Activated CD4-positive, alpha-beta T cell treated with anti-CD3 and anti-CD28 coated beads, Interleukin-2, Interleukin-4, amounts not matched to agents 100 ng/mL and 50 ng/mL, durations not matched to agents 16 hours and 8 hours (primary cell): ENCODE measurements around the gene NRAP.
"Not testable (repeated sequence)": the region's sequence is repeated elsewhere in the genome, so short reads cannot be mapped to it uniquely, and the experiment has no call there.

Experiments used
- DNase-seq: peaks from one replicate; pipeline ENCODE4 v3.0.0-alpha.2; 2020; ENCODE audit warnings: low spot score

Gene NRAP

GRCh38 chr10:113681533-113682470 is 18.0 kb upstream of the NRAP start:
- DNase-seq = peak; percentile 66

DNA sequence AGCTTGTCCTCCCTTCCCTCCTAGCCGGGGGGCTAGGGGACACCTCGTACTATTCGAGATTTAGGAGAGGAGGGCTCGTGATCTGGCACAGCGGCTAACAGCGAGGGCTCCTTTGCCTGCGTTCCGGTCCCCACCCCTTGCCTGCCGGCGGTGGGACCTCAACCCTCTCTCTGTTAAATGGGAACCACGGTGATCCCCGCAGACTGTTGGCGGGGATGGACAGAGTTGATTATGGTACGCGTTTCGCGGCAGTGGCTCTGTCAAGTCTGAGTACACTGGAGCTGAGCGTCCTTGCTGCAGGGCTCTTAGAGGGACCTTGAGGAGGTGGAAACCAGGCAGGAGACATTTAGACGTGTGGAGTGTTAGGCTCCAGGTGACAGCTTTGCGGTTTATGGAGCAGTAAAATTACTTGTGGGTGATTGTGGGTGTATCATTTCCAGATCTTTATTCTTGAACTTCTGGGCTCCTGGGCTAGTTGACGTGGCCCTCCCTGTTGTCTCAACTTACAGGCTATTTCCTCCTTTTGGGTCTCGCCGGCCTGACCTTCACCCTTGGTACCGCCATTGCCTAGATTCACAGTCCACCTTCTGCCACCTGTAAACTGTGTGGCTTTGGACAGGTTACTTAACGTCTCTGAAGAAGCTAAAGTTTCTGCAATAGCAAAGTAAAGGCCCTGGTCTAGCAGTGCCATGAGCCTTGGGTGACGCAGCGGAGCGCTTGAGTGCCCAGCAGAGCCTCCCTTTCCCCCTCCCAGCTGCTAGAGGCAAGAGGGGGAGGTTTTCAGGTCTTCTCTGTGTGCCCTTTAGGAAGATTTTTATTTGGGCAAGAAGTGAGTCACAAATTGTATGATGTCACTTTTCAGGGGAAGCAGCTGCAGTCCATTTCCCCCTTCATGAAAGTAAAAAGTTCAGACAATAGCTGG is 16.6 kb upstream of the NRAP start:
- DNase-seq = peak; percentile 11

DNA sequence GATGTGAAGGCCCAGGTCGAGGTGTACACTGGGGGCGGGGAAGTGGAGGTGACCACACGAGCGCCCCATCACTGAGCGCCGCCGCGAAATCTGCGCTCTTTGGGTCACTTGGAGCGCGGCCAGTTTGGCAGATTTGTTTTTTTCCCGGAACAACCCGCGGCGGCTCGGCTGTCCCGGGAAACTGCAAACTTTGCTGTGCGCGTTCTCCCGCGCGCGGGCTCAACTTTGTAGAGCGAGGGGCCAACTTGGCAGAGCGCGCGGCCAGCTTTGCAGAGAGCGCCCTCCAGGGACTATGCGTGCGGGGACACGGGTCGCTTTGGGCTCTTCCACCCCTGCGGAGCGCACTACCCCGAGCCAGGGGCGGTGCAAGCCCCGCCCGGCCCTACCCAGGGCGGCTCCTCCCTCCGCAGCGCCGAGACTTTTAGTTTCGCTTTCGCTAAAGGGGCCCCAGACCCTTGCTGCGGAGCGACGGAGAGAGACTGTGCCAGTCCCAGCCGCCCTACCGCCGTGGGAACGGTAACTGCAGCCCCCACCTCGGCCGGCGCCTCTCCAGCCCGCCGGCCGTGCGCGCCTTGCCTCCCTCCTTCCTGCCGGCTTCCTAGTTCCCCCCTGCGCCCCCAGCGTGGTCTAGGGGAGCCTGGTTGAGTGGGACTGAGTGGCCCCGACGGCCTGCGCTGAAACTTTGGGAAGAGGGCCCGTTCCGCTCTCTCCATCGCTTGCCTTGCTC is 15.8 kb upstream of the NRAP start, which contains the start of gene CASP7:
Gene CASP7, plus strand, starts transcription at position 450 of the 727 bp plus-strand sequence. CDS start 17,582 bp downstream, outside the sequence.
- DNase-seq = peak; percentile 76

DNA sequence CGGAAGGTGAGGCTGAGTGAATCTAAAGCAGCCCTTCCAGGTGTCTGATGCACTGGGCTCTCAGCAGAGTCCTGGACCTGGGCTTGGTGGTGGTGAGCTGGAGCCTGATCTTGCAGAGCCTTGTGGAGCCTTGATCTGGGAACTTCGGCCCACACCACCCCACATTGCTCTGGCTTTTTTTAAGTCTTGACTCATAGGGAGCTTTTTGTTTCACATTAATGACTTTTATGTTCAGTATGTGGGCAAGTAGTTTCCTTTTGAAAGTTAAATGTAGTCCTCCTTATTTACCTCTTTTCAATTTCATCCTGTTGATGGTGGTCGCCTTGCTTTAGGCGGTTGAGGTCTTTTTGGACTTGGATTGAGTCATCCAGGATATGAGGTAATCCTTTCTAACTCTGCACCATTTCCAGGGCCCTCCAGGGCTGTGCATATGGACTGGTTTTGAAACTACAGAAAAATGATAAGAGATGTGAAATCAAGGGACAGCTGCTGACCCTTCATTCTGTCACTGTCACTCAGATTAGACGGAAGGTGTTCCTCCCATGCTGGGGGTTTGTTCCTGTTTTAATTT is 2.9 kb upstream of the NRAP start:
- DNase-seq = peak; percentile 60

DNA sequence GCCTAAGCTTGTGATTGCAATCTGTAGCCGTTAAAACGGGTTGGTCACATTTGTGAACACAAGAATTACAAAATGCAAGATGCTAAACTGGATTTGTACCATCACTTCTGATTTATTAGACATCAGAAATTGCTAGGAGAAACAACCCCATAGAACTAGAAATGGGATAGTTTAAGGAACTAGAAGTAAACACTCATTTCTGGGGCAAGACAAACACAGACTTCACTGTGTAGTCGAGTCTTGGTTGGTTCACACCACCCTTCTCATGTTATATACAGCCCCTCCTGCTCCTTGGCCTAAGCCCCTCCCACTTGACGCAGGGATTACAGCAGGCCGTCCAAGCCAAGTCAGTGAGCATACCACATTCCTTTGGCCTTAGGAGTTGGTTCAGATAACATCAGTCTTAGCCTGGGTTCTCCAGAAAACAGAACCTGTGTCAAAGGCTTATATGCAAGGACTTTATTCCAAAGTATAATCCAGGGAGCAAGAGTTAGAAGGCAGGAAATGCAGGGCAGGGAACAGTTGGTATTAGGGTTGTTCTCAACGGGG is 2.0 kb upstream of the NRAP start:
- no peak for DNase-seq

- DNase-seq = no peak
These were observed 1.5 kb upstream of the NRAP start for GRCh38 chr10:113665352-113665751.

GRCh38 chr10:113663142-113663541 is 699 bp downstream of the NRAP start:
- no peak for DNase-seq

- DNase-seq = no peak
These were observed 2.5 kb downstream of the NRAP start for GRCh38 chr10:113661332-113661731.

DNA sequence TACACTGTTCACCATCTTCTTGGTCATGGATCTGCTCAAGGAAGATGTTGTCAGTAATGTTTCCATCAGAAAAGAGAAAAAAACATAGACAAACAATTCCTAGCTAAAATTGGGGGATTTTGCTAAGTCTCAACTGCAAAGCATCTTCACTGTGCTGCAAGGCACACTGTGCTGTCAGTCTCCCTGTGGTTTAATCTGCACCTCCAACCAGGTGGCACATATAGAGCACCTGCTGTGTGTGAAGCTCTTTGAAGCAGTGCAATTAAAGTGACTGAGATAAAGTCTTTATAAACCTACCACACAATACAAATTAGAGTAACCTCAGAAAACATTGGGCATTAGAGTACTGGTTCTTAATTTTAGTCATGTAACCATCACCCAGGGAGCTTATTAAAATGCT is 6.3 kb downstream of the NRAP start:
- no peak for DNase-seq

- DNase-seq = no peak
These were observed 6.9 kb downstream of the NRAP start for GRCh38 chr10:113656896-113657295.

DNA sequence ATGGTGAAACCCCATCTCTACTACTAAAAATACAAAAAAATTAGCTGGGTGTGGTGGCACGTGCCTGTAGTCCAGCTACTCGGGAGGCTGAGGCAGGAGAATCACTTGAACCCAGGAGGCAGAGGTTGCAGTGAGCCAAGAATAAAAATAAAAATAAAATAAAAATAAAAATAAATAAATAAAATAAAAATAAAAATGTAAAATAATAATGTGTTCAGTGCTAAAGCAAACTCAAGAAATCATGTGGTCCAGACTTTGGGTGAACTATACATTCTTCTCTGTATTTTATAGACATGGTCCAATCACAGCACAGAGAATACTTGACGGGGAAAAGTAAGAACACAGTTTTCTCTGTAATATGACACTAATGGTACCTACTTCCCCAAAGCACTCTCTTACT is 11.4 kb downstream of the NRAP start:
- not testable (repeated sequence) for DNase-seq

DNA sequence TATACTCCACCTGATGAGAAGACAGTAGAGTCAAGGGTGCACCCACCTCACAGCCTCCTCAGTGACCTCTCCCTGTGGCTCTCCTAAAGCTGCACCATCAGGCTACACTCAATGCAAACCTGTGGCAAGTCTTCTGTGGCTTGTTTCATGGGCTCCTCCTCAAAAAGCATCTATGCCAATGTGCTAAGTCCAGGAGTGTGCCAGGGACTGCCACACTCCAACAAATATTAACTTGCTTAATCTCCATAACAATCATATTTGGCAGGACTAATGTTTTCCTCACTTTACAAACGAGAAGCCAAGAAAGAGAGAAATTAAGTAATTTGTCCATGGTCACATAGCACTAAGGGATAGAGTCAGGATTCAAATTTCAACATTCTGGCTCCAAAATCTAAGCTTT is 11.9 kb downstream of the NRAP start:
- DNase-seq = no peak

- DNase-seq = no peak
These were observed 12.8 kb downstream of the NRAP start for GRCh38 chr10:113651021-113651420.

DNA sequence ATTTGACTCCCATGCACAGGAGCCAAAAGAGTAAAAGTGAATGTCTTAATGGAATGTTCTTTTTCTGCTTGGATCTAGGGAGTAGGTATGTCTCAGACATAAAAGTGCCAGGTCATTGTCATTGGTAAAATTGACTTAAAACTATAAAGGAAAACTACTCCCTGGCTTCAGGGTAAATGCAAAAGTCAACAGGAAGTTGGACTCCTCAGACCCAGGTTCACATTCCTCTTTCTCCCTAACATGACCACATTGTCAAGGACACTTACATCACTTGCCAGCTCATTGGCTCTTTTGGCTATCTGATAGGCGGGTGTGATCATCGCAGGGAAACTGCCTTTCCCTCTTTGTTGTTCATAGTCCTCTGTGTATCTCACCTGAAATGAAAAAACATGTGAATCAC is 13.7 kb downstream of the NRAP start:
- DNase-seq = no peak

DNA sequence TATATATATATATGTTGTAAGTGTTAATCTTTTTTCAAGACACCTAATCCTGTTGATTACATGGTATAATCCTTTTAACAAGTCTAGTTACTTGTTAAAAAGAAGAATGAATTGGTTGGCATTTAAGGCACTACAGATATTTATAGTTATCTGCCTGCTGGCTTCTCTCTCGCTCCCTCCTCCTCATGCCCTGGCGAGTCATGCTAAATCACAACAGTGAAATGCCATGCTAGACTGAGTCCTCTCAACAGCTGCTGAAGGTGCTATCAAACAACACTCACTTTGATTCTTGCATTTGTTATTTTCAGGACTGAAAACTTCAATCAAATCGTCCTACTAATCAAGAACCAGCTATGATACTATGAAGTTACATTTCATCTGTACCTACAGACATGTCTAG is 15.4 kb downstream of the NRAP start:
- no peak for DNase-seq

- no peak for DNase-seq
These were observed 16.0 kb downstream of the NRAP start for GRCh38 chr10:113647812-113648211.

DNA sequence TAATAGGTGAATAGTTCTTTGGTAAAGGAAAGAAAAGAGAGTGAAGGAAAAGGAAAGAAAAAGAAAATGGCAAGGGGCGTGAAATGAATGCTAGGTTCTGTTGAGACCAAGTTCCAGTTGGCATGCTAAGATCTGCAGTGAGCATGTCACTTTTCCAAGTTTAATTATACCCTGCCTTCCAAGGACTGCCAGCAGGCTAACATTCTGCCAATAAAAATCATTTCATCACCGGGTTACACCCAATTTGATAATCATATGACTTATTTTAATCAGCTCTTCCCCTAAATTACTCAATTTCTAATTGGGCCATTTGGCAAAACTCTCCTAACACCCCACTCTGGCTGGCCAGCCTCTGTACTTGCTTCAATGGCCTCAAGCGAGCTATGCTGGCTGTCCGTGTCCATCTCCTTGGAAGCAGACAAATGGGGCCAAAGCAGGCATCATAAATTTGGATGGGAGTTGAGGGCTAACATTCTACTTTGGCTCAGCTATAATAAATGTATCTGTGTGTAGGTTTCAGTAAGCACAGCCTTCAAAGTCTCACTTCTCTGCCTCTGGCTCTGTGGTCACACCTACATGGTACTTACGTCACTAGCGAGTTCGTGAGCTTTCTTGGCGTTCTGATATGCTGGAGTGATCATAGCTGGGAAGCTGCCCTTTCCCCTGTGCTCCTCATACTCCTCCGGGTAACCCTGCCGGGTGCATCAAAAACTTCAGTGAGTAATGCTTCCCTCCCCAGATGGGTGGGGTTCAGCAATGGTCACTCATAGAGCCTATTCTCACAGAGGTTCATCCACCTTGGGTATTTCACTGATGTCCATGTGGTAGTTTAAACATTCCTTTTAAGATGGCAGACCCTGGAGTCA is 17.3 kb downstream of the NRAP start:
- no peak for DNase-seq

DNA sequence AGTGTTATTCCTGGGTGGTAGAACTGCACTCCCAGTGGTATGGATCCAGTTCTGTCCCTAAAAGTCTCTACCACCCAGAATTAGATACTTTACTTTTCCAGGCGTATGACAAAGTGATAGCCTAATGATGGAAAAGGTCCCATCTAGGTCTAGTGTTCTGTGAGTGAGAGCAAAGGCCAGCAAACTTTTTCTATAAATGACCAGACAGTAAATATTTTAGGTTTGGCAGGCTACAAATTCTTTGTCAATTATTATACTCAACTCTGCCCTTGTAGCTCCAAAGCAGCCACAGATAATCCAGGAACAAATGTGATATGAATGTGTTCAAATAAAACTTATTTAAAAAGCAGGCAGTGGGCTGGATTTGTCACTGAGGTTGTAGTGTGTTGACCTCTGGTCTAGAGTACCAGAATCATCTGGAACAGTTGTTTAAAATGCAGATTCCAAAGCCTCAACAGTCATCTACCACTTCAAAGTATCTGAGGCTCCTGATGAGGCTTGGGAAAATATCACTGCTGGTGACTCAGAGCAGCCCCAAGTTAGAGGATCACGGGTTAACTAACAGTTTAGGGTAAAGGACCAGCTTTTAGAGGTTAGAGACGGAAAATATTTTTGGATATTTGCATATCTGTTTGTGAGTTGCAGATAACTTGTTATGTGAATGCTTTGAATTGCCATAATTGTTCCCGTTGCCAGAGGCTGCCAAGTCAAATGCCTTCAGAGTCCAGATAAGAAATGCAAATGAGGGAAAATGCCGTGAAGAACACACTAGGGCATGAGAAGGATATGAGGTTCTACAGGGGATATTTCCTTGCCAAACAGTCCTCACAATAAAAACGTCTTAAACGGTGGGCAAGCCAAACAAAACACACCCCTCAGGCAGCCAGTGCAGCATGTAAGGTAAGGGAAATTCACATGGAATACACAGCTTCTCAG is 19.4 kb downstream of the NRAP start:
- DNase-seq = no peak

DNA sequence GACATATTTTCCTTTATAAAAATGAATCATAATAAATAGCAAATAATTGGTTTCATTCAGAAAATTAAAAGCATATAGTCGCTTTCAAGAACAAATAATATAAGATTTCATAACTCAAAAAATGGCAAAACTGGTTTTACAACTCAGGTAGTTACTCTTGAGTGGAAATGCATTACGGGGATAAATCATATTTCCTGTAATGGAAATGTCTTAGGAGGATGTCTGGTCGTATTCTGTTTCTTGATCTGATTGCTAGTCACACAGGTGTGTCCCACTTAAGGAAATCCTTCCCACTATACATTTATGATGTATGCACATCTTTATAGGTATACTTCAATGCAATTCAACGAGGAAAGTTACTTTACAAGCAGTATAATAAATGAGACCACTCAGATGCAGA is 20.7 kb downstream of the NRAP start:
- no peak for DNase-seq
